NK-92 (cell line): ENCODE data around the gene FLAD1.

Experiments
- DNase-seq: peaks from one replicate; lab custom pipeline; 2025; ENCODE audit not compliant: unreplicated experiment; lab: John Stamatoyannopoulos, UW

The FLAD1 gene

GRCh38 chr1:155014709-155015508, 31.8 kb downstream of the FLAD1 start:
- no peak for DNase-seq

GRCh38 chr1:155015527-155016230, 32.5 kb downstream of the FLAD1 start:
- DNase-seq = no peak

GRCh38 chr1:155016231-155016831, 33.2 kb downstream of the FLAD1 start:
- DNase-seq = no peak

- DNase-seq = no peak
These were observed 34.1 kb downstream of the FLAD1 start for GRCh38 chr1:155017041-155017945.

GRCh38 chr1:155017946-155018316, 34.8 kb downstream of the FLAD1 start:
- DNase-seq = no peak

- no peak for DNase-seq
These were observed 35.6 kb downstream of the FLAD1 start for GRCh38 chr1:155018617-155019348.

- DNase-seq = no peak
These were observed 36.5 kb downstream of the FLAD1 start for GRCh38 chr1:155019377-155020245.

- DNase-seq = no peak
These were observed 39.2 kb downstream of the FLAD1 start for GRCh38 chr1:155022136-155022926.

GRCh38 chr1:155022927-155023236, 39.7 kb downstream of the FLAD1 start:
- no peak for DNase-seq

GRCh38 chr1:155023627-155024026, 40.5 kb downstream of the FLAD1 start:
- no peak for DNase-seq

- no peak for DNase-seq
These were observed 41.2 kb downstream of the FLAD1 start for GRCh38 chr1:155024315-155024714.

- DNase-seq = no peak
These were observed 43.0 kb downstream of the FLAD1 start for GRCh38 chr1:155026154-155026553.

GRCh38 chr1:155026588-155026987, 43.4 kb downstream of the FLAD1 start:
- no peak for DNase-seq

- no peak for DNase-seq
These were observed 46.5 kb downstream of the FLAD1 start for GRCh38 chr1:155029513-155030242.

GRCh38 chr1:155030243-155030795, 47.2 kb downstream of the FLAD1 start:
- no peak for DNase-seq

GRCh38 chr1:155030899-155031298, 47.8 kb downstream of the FLAD1 start:
- no peak for DNase-seq

GRCh38 chr1:155032886-155033285, 49.7 kb downstream of the FLAD1 start:
- DNase-seq = no peak

GRCh38 chr1:155033524-155033923, 50.4 kb downstream of the FLAD1 start, which contains the start of the genes DCST1 and DCST2:
TSS of gene DCST1 (plus strand) at chr1:155033824. CDS start at chr1:155034037, 213 bp downstream.
TSS of gene DCST2 (minus strand) at chr1:155033781. CDS start at chr1:155033701, 80 bp downstream.
- no peak for DNase-seq
